Astrocyte (in vitro differentiated cells and primary cell): ENCODE measurements around the gene SLC25A21. TPM values are rescaled to one million over a fixed set of nuclear protein-coding genes. Genes with fewer than 3 reads are reported as not detected.

Experiments used
- DNase-seq: peaks from one replicate; pipeline ENCODE4 v3.0.0-alpha.2; 2010; ENCODE audit warnings: low read depth
- FAIRE-seq: peaks from 2 replicates; lab custom pipeline; 2011; peaks lifted over from hg19 to GRCh38; lab: Jason Lieb, UNC
- H2AFZ ChIP-seq: 2 replicates; pipeline ENCODE4 v1.6.0; 2012; ENCODE audit warnings: low read depth, low read length, inconsistent platforms
- H3K27ac ChIP-seq: 2 replicates; pipeline ENCODE4 v1.5.1; 2011; ENCODE audit warnings: low read depth, low read length, inconsistent platforms
- H3K27me3 ChIP-seq: 2 replicates; pipeline ENCODE4 v1.6.0; 2011; ENCODE audit warnings: low read length, inconsistent platforms; ENCODE audit not compliant: insufficient read depth
- H3K36me3 ChIP-seq: 2 replicates; pipeline ENCODE4 v1.5.1; 2011; ENCODE audit warnings: low read length, inconsistent platforms; ENCODE audit not compliant: insufficient read depth
- H3K4me1 ChIP-seq: 2 replicates; pipeline ENCODE4 v1.5.1; 2011; ENCODE audit warnings: low read length, inconsistent platforms; ENCODE audit not compliant: insufficient read depth
- H3K4me2 ChIP-seq: 2 replicates; pipeline ENCODE4 v1.6.0; 2012; ENCODE audit warnings: low read length, inconsistent platforms
- H3K4me3 ChIP-seq: 2 replicates; pipeline ENCODE4 v1.5.1; 2011; ENCODE audit warnings: low read depth, mild to moderate bottlenecking, low read length, inconsistent platforms; ENCODE audit not compliant: insufficient read depth
- H3K79me2 ChIP-seq: 2 replicates; pipeline ENCODE4 v1.6.0; 2012; ENCODE audit warnings: mild to moderate bottlenecking, low read length, inconsistent platforms; ENCODE audit not compliant: insufficient read depth
- H3K9ac ChIP-seq: 2 replicates; pipeline ENCODE4 v1.6.0; 2012; ENCODE audit warnings: mild to moderate bottlenecking, low read length, inconsistent platforms
- H3K9me3 ChIP-seq: 2 replicates; pipeline ENCODE4 v1.5.1; 2012; ENCODE audit warnings: low read depth, mild to moderate bottlenecking, low read length, inconsistent platforms; ENCODE audit not compliant: insufficient read depth
- H4K20me1 ChIP-seq: 2 replicates; pipeline ENCODE4 v1.6.0; 2012; ENCODE audit warnings: low read length, inconsistent platforms; ENCODE audit not compliant: insufficient read depth
- H3K27ac Mint-ChIP-seq: one replicate; pipeline ENCODE4 v1.8.0; 2021; ENCODE audit warnings: mild to moderate bottlenecking, mixed read lengths; ENCODE audit not compliant: unreplicated experiment
- H3K27me3 Mint-ChIP-seq: one replicate; pipeline ENCODE4 v1.8.0; 2021; ENCODE audit warnings: low read depth, mixed read lengths; ENCODE audit not compliant: unreplicated experiment
- H3K36me3 Mint-ChIP-seq: one replicate; pipeline ENCODE4 v1.8.0; 2021; ENCODE audit warnings: low read depth, mixed read lengths; ENCODE audit not compliant: unreplicated experiment
- H3K4me1 Mint-ChIP-seq: one replicate; pipeline ENCODE4 v1.8.0; 2021; ENCODE audit warnings: low read depth, mixed read lengths; ENCODE audit not compliant: unreplicated experiment
- H3K4me3 Mint-ChIP-seq: one replicate; pipeline ENCODE4 v1.8.0; 2021; ENCODE audit warnings: mild to moderate bottlenecking, moderate library complexity, mixed read lengths; ENCODE audit not compliant: unreplicated experiment
- H3K9me3 Mint-ChIP-seq: one replicate; pipeline ENCODE4 v1.8.0; 2021; ENCODE audit warnings: mild to moderate bottlenecking, mixed read lengths; ENCODE audit not compliant: unreplicated experiment
- EZH2 ChIP-seq: IDR thresholded peaks from 2 replicates; pipeline ENCODE4 v1.6.1; 2012; ENCODE audit warnings: mild to moderate bottlenecking, low read length, inconsistent platforms; ENCODE audit not compliant: insufficient read depth
- total RNA-seq: library from RNA; stranded (reverse); gene quantifications from 2 replicates; pipeline ENCODE4 v1.2.1, GENCODE V29; 2021
- TF ChIP-seq, protein P1 (sequence below): IDR thresholded peaks from 2 replicates; pipeline ENCODE4 v1.5.1; 2011; ENCODE audit warnings: low read depth, mild to moderate bottlenecking, inconsistent platforms, low read length, moderate library complexity; ENCODE audit not compliant: insufficient read depth

The SLC25A21 gene
- total RNA-seq, 1 donor from 2014 or later: 1.5 TPM

DNA sequence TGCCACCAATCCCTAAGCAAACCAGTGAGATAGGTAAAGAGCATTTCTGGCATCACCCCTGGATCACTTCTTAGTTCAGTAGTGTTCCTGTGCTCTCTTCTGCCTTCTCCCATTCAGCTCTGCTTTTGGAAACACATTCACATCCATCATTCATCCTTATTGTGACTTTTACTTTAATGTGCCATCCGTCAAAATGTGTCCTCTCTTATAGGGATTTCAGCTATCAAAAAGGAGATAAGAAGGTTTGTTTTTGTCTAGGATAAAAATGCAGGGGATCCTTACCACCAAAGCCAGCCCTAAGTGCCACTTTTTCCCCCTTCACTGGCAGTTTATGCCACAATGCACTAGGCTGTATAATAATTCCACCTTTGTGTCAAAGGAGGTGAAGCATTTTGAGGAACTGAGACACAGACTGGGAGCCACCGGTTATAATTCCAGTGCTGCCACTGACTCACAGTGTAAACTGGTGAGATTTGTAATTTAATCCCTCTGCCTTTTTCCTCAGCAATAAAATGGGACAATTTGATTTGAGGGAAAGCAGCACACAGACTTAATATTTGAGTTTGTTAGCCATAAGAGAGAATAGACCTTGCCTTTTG lies 352.2 kb downstream of the SLC25A21 start:
- H3K4me3 Mint-ChIP-seq: no peak overlapping the region
- Histone ChIP-seq H3K79me2 (no peaks in the 10 kb centered on the region), H4K20me1 (no peaks in the 10 kb centered on the region), H3K27ac (no peak overlapping the region), H3K4me2 (no peak overlapping the region), H3K9ac (no peak overlapping the region), H2AFZ (no peak overlapping the region), H3K9me3 (peaks cover 3% of the 10 kb centered on the region), H3K27me3 (no peaks in the 10 kb centered on the region), H3K4me3 (no peak overlapping the region), H3K4me1 (no peaks in the 10 kb centered on the region), H3K36me3 (no peaks in the 10 kb centered on the region)
- no peaks in the 10 kb centered on the region for H3K27me3 Mint-ChIP-seq
- no peak for FAIRE-seq
- H3K4me1 Mint-ChIP-seq: peaks cover 25% of the 10 kb centered on the region
- DNase-seq: no peak
- H3K27ac Mint-ChIP-seq: no peak overlapping the region
- no peak for TF ChIP-seq EZH2
- H3K36me3 Mint-ChIP-seq: no peaks in the 10 kb centered on the region
- H3K9me3 Mint-ChIP-seq: no peaks in the 10 kb centered on the region

DNA sequence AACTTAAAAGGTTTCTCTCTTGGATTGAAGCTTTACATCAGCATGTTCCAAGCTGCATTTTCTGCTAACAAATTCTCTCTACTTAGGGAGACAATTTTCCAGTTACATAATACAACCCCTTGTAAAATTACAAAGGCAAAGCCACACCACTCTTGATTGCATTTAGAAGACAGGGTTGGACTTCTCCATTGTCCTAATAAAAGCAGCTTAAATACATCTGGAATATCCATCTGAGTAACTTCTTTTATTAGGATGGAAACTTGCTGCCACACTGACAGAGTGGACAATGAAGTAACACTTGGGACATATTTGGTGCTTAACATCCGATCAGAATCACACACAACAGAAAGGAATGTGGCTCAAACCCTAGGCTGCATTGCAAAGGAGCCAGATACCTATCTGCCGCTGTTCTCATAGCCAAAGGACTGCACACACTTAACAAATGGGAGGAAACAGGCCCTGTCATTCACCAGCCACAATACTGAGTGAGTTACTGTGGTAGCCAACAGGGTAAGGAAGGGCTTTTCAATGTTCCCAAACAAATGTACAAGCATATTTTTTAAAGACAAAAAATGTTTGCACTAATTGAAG lies 353.5 kb downstream of the SLC25A21 start:
- Histone ChIP-seq H2AFZ (no peak overlapping the region), H3K9me3 (peaks cover 3% of the 10 kb centered on the region), H3K9ac (no peak overlapping the region), H3K36me3 (no peaks in the 10 kb centered on the region), H3K4me2 (no peak overlapping the region), H4K20me1 (no peaks in the 10 kb centered on the region), H3K79me2 (no peaks in the 10 kb centered on the region), H3K4me1 (no peaks in the 10 kb centered on the region), H3K4me3 (no peak overlapping the region), H3K27me3 (no peaks in the 10 kb centered on the region), H3K27ac (no peak overlapping the region)
- TF ChIP-seq, protein P1, sequence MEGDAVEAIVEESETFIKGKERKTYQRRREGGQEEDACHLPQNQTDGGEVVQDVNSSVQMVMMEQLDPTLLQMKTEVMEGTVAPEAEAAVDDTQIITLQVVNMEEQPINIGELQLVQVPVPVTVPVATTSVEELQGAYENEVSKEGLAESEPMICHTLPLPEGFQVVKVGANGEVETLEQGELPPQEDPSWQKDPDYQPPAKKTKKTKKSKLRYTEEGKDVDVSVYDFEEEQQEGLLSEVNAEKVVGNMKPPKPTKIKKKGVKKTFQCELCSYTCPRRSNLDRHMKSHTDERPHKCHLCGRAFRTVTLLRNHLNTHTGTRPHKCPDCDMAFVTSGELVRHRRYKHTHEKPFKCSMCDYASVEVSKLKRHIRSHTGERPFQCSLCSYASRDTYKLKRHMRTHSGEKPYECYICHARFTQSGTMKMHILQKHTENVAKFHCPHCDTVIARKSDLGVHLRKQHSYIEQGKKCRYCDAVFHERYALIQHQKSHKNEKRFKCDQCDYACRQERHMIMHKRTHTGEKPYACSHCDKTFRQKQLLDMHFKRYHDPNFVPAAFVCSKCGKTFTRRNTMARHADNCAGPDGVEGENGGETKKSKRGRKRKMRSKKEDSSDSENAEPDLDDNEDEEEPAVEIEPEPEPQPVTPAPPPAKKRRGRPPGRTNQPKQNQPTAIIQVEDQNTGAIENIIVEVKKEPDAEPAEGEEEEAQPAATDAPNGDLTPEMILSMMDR: no peak
- no peak for TF ChIP-seq EZH2
- Mint-ChIP-seq H3K4me3 (no peak overlapping the region), H3K36me3 (no peaks in the 10 kb centered on the region), H3K27me3 (no peaks in the 10 kb centered on the region), H3K9me3 (peaks cover 2% of the 10 kb centered on the region), H3K4me1 (peaks cover 25% of the 10 kb centered on the region), H3K27ac (peak overlapping the region; percentile 75)
- FAIRE-seq (peak; percentile 5), DNase-seq (peak; percentile 48)

DNA sequence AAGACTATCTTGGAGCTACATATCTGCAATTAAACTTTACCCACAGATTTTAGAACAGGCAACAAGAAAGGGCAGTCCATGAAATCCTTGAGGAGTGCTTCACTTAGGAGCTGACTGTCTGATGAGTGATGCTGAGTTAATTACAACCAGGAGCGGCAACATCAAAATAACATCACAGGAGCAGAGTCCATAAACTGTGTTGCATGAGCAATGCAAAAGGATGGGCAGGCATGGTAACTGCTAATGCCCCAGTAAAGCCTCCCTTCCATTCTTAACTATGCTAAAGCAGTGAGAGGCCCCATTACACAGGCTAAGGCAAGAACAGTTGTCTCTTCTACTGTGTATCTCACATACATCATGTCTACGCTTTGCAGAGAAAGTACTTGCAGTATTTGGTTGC lies 354.2 kb downstream of the SLC25A21 start:
- no peak overlapping the region for H3K4me3 ChIP-seq
- no peak overlapping the region for H3K9ac ChIP-seq
- TF ChIP-seq, protein P1: no peak
- no peak for TF ChIP-seq EZH2
- FAIRE-seq: no peak
- H3K27me3 Mint-ChIP-seq: no peaks in the 10 kb centered on the region
- no peaks in the 10 kb centered on the region for H3K4me1 ChIP-seq
- no peaks in the 10 kb centered on the region for H3K36me3 ChIP-seq
- H3K27ac Mint-ChIP-seq: no peak overlapping the region
- H3K9me3 Mint-ChIP-seq: peaks cover 2% of the 10 kb centered on the region
- H3K9me3 ChIP-seq: peaks cover 3% of the 10 kb centered on the region
- H4K20me1 ChIP-seq: no peaks in the 10 kb centered on the region
- H3K27ac ChIP-seq: no peak overlapping the region
- no peak for DNase-seq
- no peaks in the 10 kb centered on the region for H3K27me3 ChIP-seq
- no peak overlapping the region for H3K4me2 ChIP-seq
- H3K79me2 ChIP-seq: no peaks in the 10 kb centered on the region
- H2AFZ ChIP-seq: no peak overlapping the region
- H3K36me3 Mint-ChIP-seq: no peaks in the 10 kb centered on the region
- H3K4me1 Mint-ChIP-seq: peaks cover 25% of the 10 kb centered on the region
- H3K4me3 Mint-ChIP-seq: no peak overlapping the region
